SK-N-SH (cell line): ENCODE data around the gene GPD2. TPM values are rescaled to one million over a fixed set of nuclear protein-coding genes. Genes with fewer than 3 reads are reported as not detected.

Experiments
- CTCF ChIA-PET: fragments of 300-600, 350-600 bp; formaldehyde crosslinking; extraction: SDS; loops from one replicate; lab custom pipeline; 2021; lab: Yijun Ruan, JAX
- POLR2A ChIA-PET: fragments of 350-600 bp; sonication (Branson Sonifier 250); formaldehyde crosslinking; extraction: SDS; loops from one replicate; lab custom pipeline; 2020; ENCODE audit warnings: antibody characterized with exemption, inconsistent platforms; lab: Yijun Ruan, JAX
- DNase-seq: peaks from one replicate; pipeline ENCODE4 v3.0.0; 2012
- H2AFZ ChIP-seq: fragments of 200-600 bp; sonication (generic); 2 replicates; pipeline ENCODE4 v1.8.1; 2016; ENCODE audit warnings: antibody characterized with exemption, mild to moderate bottlenecking, low read depth
- H3F3A ChIP-seq: fragments of 200-600 bp; sonication (generic); replicated peaks from 2 replicates; pipeline ENCODE3; 2016; ENCODE audit warnings: antibody characterized with exemption, mild to moderate bottlenecking; ENCODE audit not compliant: insufficient read depth
- H3K27ac ChIP-seq, 2 experiments: fragments of 200-500 bp in 1 of 2; fragments of 200-600 bp in 1 of 2; sonication (Bioruptor generic) in 1 of 2; sonication (generic), shearing (Covaris generic) in 1 of 2; 2 replicates each; pipeline versions ENCODE4 v1.5.1 to v1.6.1; 2014 to 2016; ENCODE audit warnings: low read depth in 2 of 2, inconsistent platforms in 1 of 2, low read length in 1 of 2, mild to moderate bottlenecking in 1 of 2, mixed read lengths in 1 of 2
- H3K27me3 ChIP-seq: fragments of 200-600 bp; sonication (generic), shearing (Covaris generic); 2 replicates; pipeline ENCODE4 v1.6.1; 2016; ENCODE audit warnings: mixed run types; ENCODE audit not compliant: insufficient read depth
- H3K36me3 ChIP-seq, 2 experiments: fragments of 200-500 bp in 1 of 2; fragments of 200-600 bp in 1 of 2; sonication (Bioruptor generic) in 1 of 2; sonication (generic) in 1 of 2; replicated peaks in 1 of 2; 2 replicates each; pipeline versions ENCODE3 to v1.5.1; 2014 to 2016; ENCODE audit warnings: low read length in 1 of 2, mild to moderate bottlenecking in 1 of 2; ENCODE audit not compliant: insufficient read depth in 2 of 2, control insufficient read depth in 1 of 2
- H3K4me1 ChIP-seq, 2 experiments: fragments of 200-500 bp in 1 of 2; fragments of 200-600 bp in 1 of 2; sonication (Bioruptor generic) in 1 of 2; sonication (generic), shearing (Covaris generic) in 1 of 2; 2 replicates each; pipeline versions ENCODE4 v1.5.1 to v1.6.1; 2014 to 2016; ENCODE audit warnings: low read depth in 1 of 2, low read length in 1 of 2, mixed run types in 1 of 2; ENCODE audit not compliant: insufficient read depth in 2 of 2, control insufficient read depth in 1 of 2
- H3K4me2 ChIP-seq: fragments of 200-600 bp; sonication (generic), shearing (Covaris generic); 2 replicates; pipeline ENCODE4 v1.6.1; 2017; ENCODE audit warnings: mixed run types
- H3K4me3 ChIP-seq, 2 experiments: fragments of 200-500 bp in 1 of 2; fragments of 200-600 bp in 1 of 2; sonication (Bioruptor generic) in 1 of 2; sonication (generic), shearing (Covaris generic) in 1 of 2; 2 replicates each; pipeline versions ENCODE4 v1.5.1 to v1.8.1; 2014 to 2016; ENCODE audit warnings: low read depth in 2 of 2, inconsistent platforms in 1 of 2, low read length in 1 of 2, mild to moderate bottlenecking in 1 of 2, mixed read lengths in 1 of 2, moderate library complexity in 1 of 2
- H3K79me2 ChIP-seq: fragments of 200-600 bp; sonication (generic); 2 replicates; pipeline ENCODE4 v1.8.1; 2017; ENCODE audit warnings: mild to moderate bottlenecking; ENCODE audit not compliant: insufficient read depth
- H3K9ac ChIP-seq: fragments of 200-600 bp; sonication (generic); 2 replicates; pipeline ENCODE4 v1.6.1; 2017; ENCODE audit warnings: mixed run types
- H3K9me2 ChIP-seq: fragments of 200-600 bp; sonication (generic); 2 replicates; pipeline ENCODE4 v1.6.1; 2017; ENCODE audit warnings: mixed run types
- H3K9me3 ChIP-seq: fragments of 200-600 bp; sonication (generic); 2 replicates; pipeline ENCODE4 v1.6.1; 2017; ENCODE audit warnings: mixed run types, mild to moderate bottlenecking, moderate library complexity
- H4K20me1 ChIP-seq: fragments of 200-600 bp; sonication (generic); 2 replicates; pipeline ENCODE4 v1.6.1; 2017; ENCODE audit warnings: mild to moderate bottlenecking, mixed run types; ENCODE audit not compliant: insufficient read depth
- CHD2 ChIP-seq: fragments of 150-350 bp; IDR thresholded peaks from 2 replicates; pipeline ENCODE4 v1.6.1; 2018; ENCODE audit warnings: low read length; ENCODE audit not compliant: partially characterized antibody
- EZH2phosphoT487 ChIP-seq: fragments of 200-600 bp; sonication (generic); IDR thresholded peaks from 2 replicates; pipeline ENCODE4 v1.6.1; 2017; ENCODE audit warnings: low read depth, mixed run types, mild to moderate bottlenecking, antibody characterized with exemption, moderate library complexity, borderline replicate concordance
- FOSL2 ChIP-seq: IDR thresholded peaks from 2 replicates; pipeline ENCODE4 v1.4.0; 2012; ENCODE audit warnings: low read depth, mild to moderate bottlenecking, moderate library complexity, borderline replicate concordance
- GATA2 ChIP-seq: sonication (generic); formaldehyde crosslinking; IDR thresholded peaks from 2 replicates; pipeline ENCODE4 v1.5.0; 2020; ENCODE audit warnings: mild to moderate bottlenecking, missing genetic modification reagents
- MAX ChIP-seq: IDR thresholded peaks from 2 replicates; pipeline ENCODE4 v1.4.0; 2012; ENCODE audit warnings: low read depth
- MXI1 ChIP-seq: IDR thresholded peaks from 2 replicates; pipeline ENCODE4 v1.6.1; 2012; ENCODE audit warnings: mild to moderate bottlenecking, low read depth, low read length, improper control_type of control experiment
- NFIC ChIP-seq: IDR thresholded peaks from 2 replicates; pipeline ENCODE4 v1.4.0; 2012; ENCODE audit warnings: borderline replicate concordance
- NRF1 ChIP-seq: IDR thresholded peaks from 2 replicates; pipeline ENCODE4 v1.6.1; 2012; ENCODE audit warnings: low read depth, mild to moderate bottlenecking, low read length
- REST ChIP-seq: IDR thresholded peaks from 2 replicates; pipeline ENCODE4 v1.6.1; 2012; ENCODE audit warnings: mild to moderate bottlenecking, low read depth, low read length, moderate library complexity
- RFX5 ChIP-seq: IDR thresholded peaks from 2 replicates; pipeline ENCODE4 v1.6.1; 2012; ENCODE audit warnings: mild to moderate bottlenecking, improper control_type of control experiment, low read length
- SMC3 ChIP-seq: IDR thresholded peaks from 2 replicates; pipeline ENCODE4 v1.6.1; 2012; ENCODE audit warnings: low read depth, low read length, improper control_type of control experiment
- TAF1 ChIP-seq: IDR thresholded peaks from 2 replicates; pipeline ENCODE4 v1.6.1; 2012; ENCODE audit warnings: low read depth, mild to moderate bottlenecking, low read length, moderate library complexity, borderline replicate concordance
- TCF12 ChIP-seq: IDR thresholded peaks from 2 replicates; pipeline ENCODE4 v1.4.0; 2012
- WGBS: methylation state at CpG from one replicate; pipeline ENCODE4 v1.1.6; 2017; ENCODE audit warnings: low lambda C conversion rate; 5-methylcytosine and 5-hydroxymethylcytosine counted together
- polyA plus RNA-seq, 3 experiments: library from polyadenylated mRNA; depleted of rRNA; stranded (reverse); fragments of >200 nt; gene quantifications; 2 replicates each; pipeline ENCODE4 v1.2.3, GENCODE V29; 2012
- TF ChIP-seq, protein P1 (sequence below): fragments of 150-350 bp; IDR thresholded peaks from 2 replicates; pipeline ENCODE4 v1.6.1; 2016; ENCODE audit warnings: mild to moderate bottlenecking, low read depth, low read length
- TF ChIP-seq, protein P2 (sequence below): fragments of 200-600 bp; sonication (generic); IDR thresholded peaks from 2 replicates; pipeline ENCODE4 v1.6.1; 2017; ENCODE audit warnings: antibody characterized with exemption, mild to moderate bottlenecking, moderate library complexity
- TF ChIP-seq, protein P3 (sequence below): IDR thresholded peaks from 2 replicates; pipeline ENCODE4 v1.4.0; 2012; ENCODE audit warnings: low read depth, borderline replicate concordance

GPD2 gene
- polyA plus RNA-seq, 1 of the 3 experiments (the other 2 are of a cell fraction) = 4.8 TPM

DNA sequence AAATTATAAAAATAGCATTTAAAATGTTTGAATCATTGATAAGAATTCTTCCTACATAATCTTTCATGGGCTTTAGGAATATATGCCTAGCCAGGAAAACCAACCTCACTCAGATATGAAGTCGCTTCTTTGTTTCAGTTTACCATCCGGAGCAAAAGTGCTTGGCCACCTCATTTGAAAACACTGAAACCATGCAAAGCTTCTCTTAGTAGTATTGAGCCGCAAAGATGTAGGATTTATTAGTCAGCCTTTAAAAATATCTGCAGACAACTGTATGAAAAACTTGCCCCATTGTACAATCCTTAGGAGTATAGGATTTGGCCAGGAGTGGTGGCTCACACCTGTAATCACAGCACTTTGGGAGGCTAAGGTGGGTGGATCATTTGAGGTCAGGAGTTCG, 24.3 kb upstream of the GPD2 start:
- no peak overlapping the region for H3K4me2 ChIP-seq
- H4K20me1 ChIP-seq = no peaks in the 10 kb centered on the region
- no peaks in the 10 kb centered on the region for H3K36me3 ChIP-seq
- H3K4me3 ChIP-seq = no peak overlapping the region
- no peak overlapping the region for H3K27ac ChIP-seq
- H3K9me3 ChIP-seq = no peaks in the 10 kb centered on the region
- no peaks in the 10 kb centered on the region for H3K9me2 ChIP-seq
- H3F3A ChIP-seq = no peaks in the 10 kb centered on the region
- no peak overlapping the region for H3K9ac ChIP-seq
- no peaks in the 10 kb centered on the region; the same call in 1 of the 2 replicates for H3K27me3 ChIP-seq
- H2AFZ ChIP-seq = no peak overlapping the region
- 57% methylated on average over 4 of the region's 4 CpGs for WGBS
- CTCF ChIA-PET = interaction anchor here (0.7 kb wide), 1 partner anchor 215 kb away, joined by 3 read pairs; no protein-coding TSS in a partner anchor
- no peak for DNase-seq
- no peaks in the 10 kb centered on the region for H3K4me1 ChIP-seq
- TF ChIP-seq RFX5 (no peak), MXI1 (no peak), MAX (no peak), TCF12 (no peak), CHD2 (no peak), FOSL2 (no peak)
- TF ChIP-seq, protein P1, sequence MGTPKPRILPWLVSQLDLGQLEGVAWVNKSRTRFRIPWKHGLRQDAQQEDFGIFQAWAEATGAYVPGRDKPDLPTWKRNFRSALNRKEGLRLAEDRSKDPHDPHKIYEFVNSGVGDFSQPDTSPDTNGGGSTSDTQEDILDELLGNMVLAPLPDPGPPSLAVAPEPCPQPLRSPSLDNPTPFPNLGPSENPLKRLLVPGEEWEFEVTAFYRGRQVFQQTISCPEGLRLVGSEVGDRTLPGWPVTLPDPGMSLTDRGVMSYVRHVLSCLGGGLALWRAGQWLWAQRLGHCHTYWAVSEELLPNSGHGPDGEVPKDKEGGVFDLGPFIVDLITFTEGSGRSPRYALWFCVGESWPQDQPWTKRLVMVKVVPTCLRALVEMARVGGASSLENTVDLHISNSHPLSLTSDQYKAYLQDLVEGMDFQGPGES = no peak
- TF ChIP-seq, protein P2, sequence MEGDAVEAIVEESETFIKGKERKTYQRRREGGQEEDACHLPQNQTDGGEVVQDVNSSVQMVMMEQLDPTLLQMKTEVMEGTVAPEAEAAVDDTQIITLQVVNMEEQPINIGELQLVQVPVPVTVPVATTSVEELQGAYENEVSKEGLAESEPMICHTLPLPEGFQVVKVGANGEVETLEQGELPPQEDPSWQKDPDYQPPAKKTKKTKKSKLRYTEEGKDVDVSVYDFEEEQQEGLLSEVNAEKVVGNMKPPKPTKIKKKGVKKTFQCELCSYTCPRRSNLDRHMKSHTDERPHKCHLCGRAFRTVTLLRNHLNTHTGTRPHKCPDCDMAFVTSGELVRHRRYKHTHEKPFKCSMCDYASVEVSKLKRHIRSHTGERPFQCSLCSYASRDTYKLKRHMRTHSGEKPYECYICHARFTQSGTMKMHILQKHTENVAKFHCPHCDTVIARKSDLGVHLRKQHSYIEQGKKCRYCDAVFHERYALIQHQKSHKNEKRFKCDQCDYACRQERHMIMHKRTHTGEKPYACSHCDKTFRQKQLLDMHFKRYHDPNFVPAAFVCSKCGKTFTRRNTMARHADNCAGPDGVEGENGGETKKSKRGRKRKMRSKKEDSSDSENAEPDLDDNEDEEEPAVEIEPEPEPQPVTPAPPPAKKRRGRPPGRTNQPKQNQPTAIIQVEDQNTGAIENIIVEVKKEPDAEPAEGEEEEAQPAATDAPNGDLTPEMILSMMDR = no peak
- TF ChIP-seq, all 33 proteins: peak for 0
- POLR2A ChIA-PET = no interaction called here
- no peaks in the 10 kb centered on the region for H3K79me2 ChIP-seq

GRCh38 chr2:156421851-156422250, 14.3 kb upstream of the GPD2 start:
- Histone ChIP-seq H3K9me2 (no peaks in the 10 kb centered on the region), H3K4me1 (no peaks in the 10 kb centered on the region), H3F3A (no peaks in the 10 kb centered on the region), H3K79me2 (no peaks in the 10 kb centered on the region), H3K27me3 (no peaks in the 10 kb centered on the region; the same call in 1 of the 2 replicates), H2AFZ (no peak overlapping the region), H4K20me1 (no peaks in the 10 kb centered on the region), H3K4me3 (no peak overlapping the region), H3K9me3 (no peaks in the 10 kb centered on the region), H3K4me2 (no peak overlapping the region), H3K9ac (no peak overlapping the region), H3K36me3 (no peaks in the 10 kb centered on the region), H3K27ac (no peak overlapping the region)
- DNase-seq = no peak
- ChIA-PET CTCF (no interaction called here), POLR2A (no interaction called here)
- 20% methylated on average over 1 of the region's 1 CpG for WGBS
- TF ChIP-seq REST (no peak), EZH2phosphoT487 (no peak), NFIC (no peak), NRF1 (no peak), TAF1 (no peak), GATA2 (no peak), MAX (no peak), SMC3 (no peak)
- TF ChIP-seq, protein P3, sequence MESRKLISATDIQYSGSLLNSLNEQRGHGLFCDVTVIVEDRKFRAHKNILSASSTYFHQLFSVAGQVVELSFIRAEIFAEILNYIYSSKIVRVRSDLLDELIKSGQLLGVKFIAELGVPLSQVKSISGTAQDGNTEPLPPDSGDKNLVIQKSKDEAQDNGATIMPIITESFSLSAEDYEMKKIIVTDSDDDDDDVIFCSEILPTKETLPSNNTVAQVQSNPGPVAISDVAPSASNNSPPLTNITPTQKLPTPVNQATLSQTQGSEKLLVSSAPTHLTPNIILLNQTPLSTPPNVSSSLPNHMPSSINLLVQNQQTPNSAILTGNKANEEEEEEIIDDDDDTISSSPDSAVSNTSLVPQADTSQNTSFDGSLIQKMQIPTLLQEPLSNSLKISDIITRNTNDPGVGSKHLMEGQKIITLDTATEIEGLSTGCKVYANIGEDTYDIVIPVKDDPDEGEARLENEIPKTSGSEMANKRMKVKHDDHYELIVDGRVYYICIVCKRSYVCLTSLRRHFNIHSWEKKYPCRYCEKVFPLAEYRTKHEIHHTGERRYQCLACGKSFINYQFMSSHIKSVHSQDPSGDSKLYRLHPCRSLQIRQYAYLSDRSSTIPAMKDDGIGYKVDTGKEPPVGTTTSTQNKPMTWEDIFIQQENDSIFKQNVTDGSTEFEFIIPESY = no peak
